Fibroblast of the aortic adventitia (primary cell): ENCODE results near the gene TBCK. TPM values are rescaled to one million over a fixed set of nuclear protein-coding genes. Genes with fewer than 3 reads are reported as not detected.

Experiments
- DNase-seq: peaks from one replicate; pipeline ENCODE4 v3.0.0-alpha.2; 2010; ENCODE audit warnings: low read depth
- H3K4me3 ChIP-seq: 2 replicates; pipeline ENCODE4 v1.5.1; 2011; ENCODE audit warnings: low read depth, mild to moderate bottlenecking, control low read depth, low read length, moderate library complexity
- total RNA-seq: library from RNA; depleted of rRNA; stranded (reverse); fragments of >200 nt; gene quantifications from 2 replicates; pipeline ENCODE4 v1.2.3, GENCODE V29; 2012; ENCODE audit warnings: low replicate concordance
- TF ChIP-seq, protein P1 (sequence below): IDR thresholded peaks from 2 replicates; pipeline ENCODE4 v1.5.1; 2011; ENCODE audit warnings: mild to moderate bottlenecking, low read length, control low read depth, inconsistent platforms; ENCODE audit not compliant: insufficient read depth

Gene TBCK
- total RNA-seq, 1 donor: 59.7 TPM

DNA sequence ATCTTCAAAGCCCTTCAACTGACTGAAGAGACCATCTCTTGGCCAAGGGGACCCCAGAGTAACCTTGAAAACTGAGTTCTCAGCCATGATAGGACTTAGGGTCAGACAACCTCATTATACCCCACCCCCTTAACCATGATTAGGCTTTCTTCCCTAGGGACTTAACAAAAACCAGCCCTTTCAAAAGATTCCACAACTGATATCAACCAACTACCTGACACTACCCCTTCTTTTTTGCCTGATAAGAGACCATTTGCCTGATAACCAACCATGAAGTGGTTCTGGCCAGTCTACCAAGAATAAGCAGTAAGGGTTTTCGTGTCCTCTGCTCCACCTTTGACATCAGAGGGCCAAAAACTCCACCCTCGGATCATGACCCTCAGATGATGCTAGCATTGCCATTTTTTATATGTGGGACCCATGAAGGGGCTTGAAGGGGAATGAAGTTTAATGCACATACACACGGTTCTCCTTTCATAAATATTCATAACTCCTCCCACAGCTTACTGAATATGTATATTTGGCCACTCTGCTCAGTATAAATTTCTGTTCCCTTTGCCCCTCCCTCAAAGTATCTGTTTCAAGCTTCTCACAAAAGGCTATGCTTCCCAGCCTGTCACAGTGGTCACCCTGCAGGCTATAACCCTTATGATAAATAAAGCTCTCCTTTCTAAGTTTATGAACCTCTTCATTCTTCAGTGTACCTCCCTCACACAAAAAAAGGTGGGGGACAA is 12.3 kb downstream of the TBCK start:
- TF ChIP-seq, protein P1, sequence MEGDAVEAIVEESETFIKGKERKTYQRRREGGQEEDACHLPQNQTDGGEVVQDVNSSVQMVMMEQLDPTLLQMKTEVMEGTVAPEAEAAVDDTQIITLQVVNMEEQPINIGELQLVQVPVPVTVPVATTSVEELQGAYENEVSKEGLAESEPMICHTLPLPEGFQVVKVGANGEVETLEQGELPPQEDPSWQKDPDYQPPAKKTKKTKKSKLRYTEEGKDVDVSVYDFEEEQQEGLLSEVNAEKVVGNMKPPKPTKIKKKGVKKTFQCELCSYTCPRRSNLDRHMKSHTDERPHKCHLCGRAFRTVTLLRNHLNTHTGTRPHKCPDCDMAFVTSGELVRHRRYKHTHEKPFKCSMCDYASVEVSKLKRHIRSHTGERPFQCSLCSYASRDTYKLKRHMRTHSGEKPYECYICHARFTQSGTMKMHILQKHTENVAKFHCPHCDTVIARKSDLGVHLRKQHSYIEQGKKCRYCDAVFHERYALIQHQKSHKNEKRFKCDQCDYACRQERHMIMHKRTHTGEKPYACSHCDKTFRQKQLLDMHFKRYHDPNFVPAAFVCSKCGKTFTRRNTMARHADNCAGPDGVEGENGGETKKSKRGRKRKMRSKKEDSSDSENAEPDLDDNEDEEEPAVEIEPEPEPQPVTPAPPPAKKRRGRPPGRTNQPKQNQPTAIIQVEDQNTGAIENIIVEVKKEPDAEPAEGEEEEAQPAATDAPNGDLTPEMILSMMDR: no peak
- H3K4me3 ChIP-seq: no peak overlapping the region
- DNase-seq: no peak

DNA sequence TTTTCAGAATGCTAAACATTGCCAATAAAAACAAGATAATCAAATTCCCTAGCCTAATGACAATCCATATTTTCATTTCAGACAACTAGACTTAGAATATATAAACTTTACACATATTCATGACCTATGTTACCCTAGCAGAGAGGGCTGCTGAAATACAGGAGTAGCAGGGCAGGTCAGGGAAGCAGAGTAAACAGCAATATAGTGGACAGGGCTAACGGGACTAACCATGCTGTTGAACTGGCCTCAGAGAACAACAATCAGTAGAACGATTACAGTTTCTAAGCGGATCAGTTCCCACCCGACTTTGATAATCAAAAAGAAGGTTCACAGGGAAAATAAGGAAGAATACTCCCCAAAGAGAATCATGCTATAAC is 14.0 kb downstream of the TBCK start:
- DNase-seq: no peak
- TF ChIP-seq, protein P1: no peak
- no peak overlapping the region for H3K4me3 ChIP-seq

DNA sequence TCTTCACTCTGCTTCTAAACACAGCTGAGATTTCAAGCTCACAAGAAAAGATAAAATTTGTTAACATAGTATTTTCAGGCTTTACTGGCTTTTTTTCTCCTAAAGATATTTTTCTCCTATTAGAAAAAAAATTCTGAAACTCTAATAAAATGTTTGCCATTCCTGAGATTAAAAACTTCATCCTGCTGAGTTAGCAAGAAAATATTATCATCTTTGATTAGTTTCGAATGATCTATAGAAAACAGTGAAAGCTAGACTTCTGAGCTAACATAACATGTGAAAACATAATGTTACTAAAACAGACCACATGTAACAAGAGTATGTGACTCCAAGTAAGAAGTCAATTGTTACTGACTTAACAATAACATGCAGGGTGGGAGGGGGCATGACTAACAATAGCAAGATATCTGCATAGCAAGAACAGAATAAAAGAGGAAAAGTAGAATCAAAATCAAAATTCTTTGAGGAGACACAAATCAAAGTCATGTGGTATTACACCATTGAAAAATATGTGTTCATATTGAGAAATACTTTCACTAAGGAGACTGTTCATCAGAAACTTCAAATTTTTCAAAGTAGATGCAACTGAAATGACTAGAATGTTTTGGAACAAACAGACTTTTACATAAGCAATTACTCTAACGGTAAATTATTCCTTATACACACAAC is 14.5 kb downstream of the TBCK start:
- DNase-seq: peak; percentile 73
- TF ChIP-seq, protein P1: no peak
- no peak overlapping the region for H3K4me3 ChIP-seq

DNA sequence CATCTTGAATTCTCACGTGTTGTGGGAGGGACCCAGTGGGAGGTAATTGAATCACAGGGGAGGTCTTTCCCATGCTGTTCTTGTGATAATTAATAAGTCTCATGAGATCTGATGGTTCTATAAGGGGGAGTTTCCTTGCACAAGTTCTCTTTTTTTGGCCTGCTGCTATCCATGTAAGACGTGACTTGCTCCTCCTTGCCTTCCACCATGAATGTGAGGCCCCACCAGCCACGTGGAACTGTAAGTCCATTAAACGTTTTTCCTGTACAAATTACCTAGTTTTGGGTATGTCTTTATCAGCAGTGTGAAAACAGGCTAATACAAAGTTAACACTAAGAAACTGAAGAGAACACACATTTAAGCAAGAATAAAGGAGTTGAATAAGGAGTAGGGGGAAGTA is 16.0 kb downstream of the TBCK start:
- TF ChIP-seq, protein P1: no peak
- DNase-seq: no peak
- no peak overlapping the region for H3K4me3 ChIP-seq

DNA sequence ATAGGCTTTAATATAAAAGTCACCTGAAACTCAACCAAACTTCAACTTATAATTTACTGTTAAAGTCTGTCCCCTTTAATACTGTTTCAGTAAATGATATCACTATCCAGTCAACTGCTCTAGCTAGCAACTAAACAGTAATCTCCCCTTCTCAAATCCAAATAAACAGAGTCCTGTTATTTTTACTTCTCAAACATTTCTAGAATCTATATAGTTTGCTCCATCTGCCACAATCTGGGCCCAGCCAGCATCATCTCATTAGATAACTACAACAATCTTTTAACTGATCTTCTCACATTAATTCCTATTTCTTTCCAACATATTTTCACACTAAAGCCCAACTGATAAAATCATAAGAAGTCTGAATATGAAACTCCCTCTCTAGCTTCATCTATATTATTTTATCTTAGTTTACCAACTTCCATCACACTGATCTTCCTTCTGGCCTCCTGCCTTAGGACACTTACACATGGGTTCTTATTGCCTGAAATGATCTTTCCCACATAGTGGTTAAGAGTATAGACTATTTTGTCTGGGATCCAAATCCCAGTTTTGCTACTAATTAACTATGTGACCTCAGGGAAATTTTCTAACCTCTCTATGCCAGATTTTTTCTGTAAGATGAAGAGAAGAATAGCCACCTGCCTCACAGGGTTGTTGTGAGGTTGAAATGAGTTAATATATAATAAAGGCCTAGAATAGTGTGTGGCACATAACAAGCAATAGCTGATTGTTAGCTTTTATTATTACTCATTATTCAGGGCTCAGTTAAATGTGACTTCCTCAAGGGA is 18.6 kb downstream of the TBCK start:
- TF ChIP-seq, protein P1: no peak
- no peak for DNase-seq
- H3K4me3 ChIP-seq: no peak overlapping the region

DNA sequence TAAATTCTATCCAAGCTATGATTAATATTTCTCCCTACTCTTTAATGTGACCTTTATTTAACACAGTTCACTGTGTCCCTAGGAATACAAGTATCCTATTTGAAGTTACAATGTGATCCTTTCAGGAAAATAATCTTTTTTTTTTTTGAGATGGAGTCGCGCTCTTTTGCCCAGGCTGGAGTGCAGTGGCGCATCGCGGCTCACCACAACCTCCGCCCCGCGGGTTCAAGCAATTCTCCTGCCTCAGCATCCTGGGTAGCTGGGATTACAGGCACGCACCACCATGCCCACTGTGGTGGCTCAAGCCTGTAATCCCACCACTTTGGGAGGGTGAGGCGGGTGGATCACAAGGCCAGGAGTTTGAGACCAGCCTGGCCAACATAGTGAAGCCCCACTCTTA is 21.9 kb downstream of the TBCK start:
- no peak for DNase-seq
- H3K4me3 ChIP-seq: no peak overlapping the region

More for the DNA sequence above, 21.9 kb downstream of the TBCK start:
- TF ChIP-seq, protein P1: no peak
